Memory B cell (primary cell): ENCODE data around the gene IRF1.
A peak's percentile ranks its signal among the peaks of the same experiment; 100 is the strongest.

Experiments used
- ATAC-seq: fragments of 150-1000 bp; cut with Tn5 transposase; 2 replicates; pipeline ENCODE4 v1.10.0; 2021; ENCODE audit warnings: low read depth, mild to moderate bottlenecking, moderate library complexity
- DNase-seq, 2 donors: peaks; one replicate each; pipeline ENCODE4 v3.0.0; 2022; ENCODE audit warnings: low spot score in 2 of 2
- H3K27ac Mint-ChIP-seq: one replicate; pipeline ENCODE4 v1.8.0; 2022; ENCODE audit warnings: mild to moderate bottlenecking, moderate library complexity, mixed read lengths
- H3K27me3 Mint-ChIP-seq: one replicate; pipeline ENCODE4 v1.8.0; 2022; ENCODE audit warnings: mixed read lengths
- H3K36me3 Mint-ChIP-seq: one replicate; pipeline ENCODE4 v1.8.0; 2022; ENCODE audit warnings: mild to moderate bottlenecking, mixed read lengths
- H3K4me1 Mint-ChIP-seq: one replicate; pipeline ENCODE4 v1.8.0; 2022; ENCODE audit warnings: mixed read lengths
- H3K4me3 Mint-ChIP-seq: one replicate; pipeline ENCODE4 v1.8.0; 2022; ENCODE audit warnings: mild to moderate bottlenecking, moderate library complexity, mixed read lengths
- H3K9me3 Mint-ChIP-seq: one replicate; pipeline ENCODE4 v1.8.0; 2022; ENCODE audit warnings: mixed read lengths

Gene IRF1

DNA sequence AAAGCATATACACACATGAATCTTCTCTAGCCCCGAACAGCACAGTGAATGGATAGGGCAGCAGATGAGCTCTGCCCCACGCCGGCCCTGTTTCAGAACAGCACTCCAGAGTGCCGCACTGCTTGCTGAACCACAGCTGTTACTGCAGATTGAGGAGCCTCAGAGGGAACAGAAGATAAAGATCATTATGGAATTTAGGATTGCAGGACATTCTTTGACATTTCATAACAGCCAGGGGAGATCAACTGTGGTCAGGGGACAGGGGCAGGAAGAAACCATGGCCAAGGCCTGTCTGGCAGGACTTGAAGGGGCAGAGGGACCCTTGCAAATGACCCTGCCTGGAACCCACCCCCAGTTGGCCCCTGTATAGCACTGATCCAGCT is 20.6 kb downstream of the IRF1 start:
- DNase-seq (no peak), ATAC-seq (no peak)
- Mint-ChIP-seq H3K27me3 (no peaks in the 10 kb centered on the region), H3K4me1 (peaks cover 75% of the 10 kb centered on the region), H3K27ac (peak overlapping the region; percentile 90), H3K4me3 (no peak overlapping the region), H3K9me3 (no peaks in the 10 kb centered on the region), H3K36me3 (peaks cover 4% of the 10 kb centered on the region)

DNA sequence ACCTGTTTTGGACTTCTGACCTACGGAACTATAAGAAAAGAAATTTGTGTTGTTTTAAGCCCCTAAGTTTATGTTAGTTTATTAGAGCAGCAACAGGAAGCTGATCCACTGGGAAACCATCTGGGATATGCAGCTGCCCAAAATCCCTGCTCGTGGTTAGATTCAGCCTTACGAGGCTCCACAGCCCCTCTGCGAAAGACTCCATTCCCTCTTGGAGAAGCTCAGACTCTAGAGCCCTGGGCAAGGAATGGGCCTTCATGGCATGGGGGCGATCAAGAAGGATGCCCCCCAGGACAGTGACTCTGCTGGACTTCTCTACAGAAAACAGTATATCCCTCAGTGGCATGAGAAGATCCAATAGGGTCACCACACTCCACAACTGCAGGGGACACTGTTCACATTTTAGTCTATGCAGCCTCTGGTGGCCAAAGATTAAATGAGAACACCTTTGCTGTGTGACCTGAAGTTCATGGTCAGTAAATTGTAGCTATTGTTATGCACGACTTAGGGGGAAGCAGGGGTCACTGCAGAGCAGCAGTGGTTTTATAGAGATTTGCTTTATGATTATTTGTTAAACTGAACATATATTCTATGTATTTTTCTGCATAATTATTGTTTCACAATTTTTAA is 21.1 kb downstream of the IRF1 start:
- no peaks in the 10 kb centered on the region for H3K9me3 Mint-ChIP-seq
- H3K27me3 Mint-ChIP-seq = no peaks in the 10 kb centered on the region
- no peak for ATAC-seq
- H3K4me3 Mint-ChIP-seq = no peak overlapping the region
- peak overlapping the region; percentile 33 for H3K27ac Mint-ChIP-seq
- DNase-seq = no peak
- H3K36me3 Mint-ChIP-seq = peaks cover 4% of the 10 kb centered on the region
- H3K4me1 Mint-ChIP-seq = peaks cover 74% of the 10 kb centered on the region

DNA sequence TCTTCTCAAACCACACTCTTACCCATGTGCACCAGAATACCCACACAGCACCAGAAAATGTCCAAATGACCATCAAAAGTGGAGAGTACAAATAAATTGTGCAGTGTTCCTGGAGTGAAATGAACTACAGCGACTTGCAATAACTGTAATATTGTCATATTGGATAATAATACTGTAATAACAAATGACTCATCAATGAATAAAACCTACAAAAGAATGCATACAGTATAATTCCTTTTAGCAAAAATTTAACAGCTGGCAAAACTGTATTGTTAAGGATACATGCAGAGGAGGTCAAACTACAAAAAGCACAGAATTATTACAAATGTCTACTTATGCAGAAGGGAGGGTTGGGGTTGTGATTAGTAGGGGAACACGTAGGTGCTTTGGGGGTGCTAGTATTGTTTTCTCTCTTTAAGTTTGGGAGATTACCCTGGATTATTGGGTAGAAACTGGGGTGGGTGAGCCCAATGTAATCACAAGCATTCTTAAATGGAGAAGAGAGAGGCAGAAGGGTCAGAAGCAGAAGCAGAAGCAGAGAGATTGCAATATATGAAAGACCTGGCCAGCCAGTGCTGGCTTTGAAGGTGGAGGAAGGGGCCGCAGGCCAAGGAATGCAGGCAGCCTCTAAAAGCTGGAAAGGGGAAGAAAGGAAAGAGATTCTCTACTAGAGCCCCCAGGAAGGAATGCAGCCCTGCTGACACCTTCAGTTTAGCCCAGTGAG is 21.8 kb downstream of the IRF1 start:
- ATAC-seq (no peak), DNase-seq (no peak)
- Mint-ChIP-seq H3K36me3 (peaks cover 4% of the 10 kb centered on the region), H3K27me3 (no peaks in the 10 kb centered on the region), H3K4me1 (peaks cover 76% of the 10 kb centered on the region), H3K4me3 (no peak overlapping the region), H3K27ac (peak overlapping the region; percentile 33), H3K9me3 (no peaks in the 10 kb centered on the region)

DNA sequence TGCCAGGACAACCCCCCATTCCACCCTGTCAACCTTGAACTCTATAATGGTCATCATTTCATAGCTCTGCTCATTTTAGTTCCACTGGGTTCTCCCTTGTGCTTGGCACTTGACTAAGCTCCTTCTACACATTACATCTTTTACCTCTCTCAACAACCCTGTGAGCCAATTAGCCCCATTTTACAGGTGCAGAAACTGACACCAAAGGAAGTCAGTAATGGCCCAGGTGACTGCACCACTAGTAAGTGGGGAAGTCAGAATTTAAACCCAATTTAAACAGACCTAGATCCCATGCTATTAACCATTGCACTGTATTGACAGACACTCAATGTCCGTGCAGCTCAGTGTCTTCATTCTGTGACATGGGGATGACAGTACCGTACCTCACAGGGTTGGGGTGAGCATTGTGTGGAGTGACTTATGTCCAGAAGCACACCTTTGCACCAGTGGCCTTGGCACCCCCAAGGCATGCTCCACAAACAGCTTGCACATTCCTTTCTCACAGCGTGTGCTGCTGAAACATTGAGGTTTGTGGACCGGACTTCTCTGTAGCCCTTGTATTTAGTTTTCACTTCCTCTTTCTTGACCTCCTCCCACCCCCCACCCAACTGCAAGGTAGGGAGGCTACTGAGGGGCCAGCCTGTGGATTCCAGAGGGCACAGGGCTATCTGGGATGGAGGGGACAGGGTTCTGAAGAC is 23.1 kb downstream of the IRF1 start:
- no peak for DNase-seq
- H3K4me1 Mint-ChIP-seq = peaks cover 79% of the 10 kb centered on the region
- H3K27ac Mint-ChIP-seq = peak overlapping the region; percentile 77
- H3K9me3 Mint-ChIP-seq = no peaks in the 10 kb centered on the region
- H3K4me3 Mint-ChIP-seq = peak overlapping the region; percentile 42
- no peaks in the 10 kb centered on the region for H3K27me3 Mint-ChIP-seq
- ATAC-seq = peak; percentile 28
- peaks cover 4% of the 10 kb centered on the region for H3K36me3 Mint-ChIP-seq

DNA sequence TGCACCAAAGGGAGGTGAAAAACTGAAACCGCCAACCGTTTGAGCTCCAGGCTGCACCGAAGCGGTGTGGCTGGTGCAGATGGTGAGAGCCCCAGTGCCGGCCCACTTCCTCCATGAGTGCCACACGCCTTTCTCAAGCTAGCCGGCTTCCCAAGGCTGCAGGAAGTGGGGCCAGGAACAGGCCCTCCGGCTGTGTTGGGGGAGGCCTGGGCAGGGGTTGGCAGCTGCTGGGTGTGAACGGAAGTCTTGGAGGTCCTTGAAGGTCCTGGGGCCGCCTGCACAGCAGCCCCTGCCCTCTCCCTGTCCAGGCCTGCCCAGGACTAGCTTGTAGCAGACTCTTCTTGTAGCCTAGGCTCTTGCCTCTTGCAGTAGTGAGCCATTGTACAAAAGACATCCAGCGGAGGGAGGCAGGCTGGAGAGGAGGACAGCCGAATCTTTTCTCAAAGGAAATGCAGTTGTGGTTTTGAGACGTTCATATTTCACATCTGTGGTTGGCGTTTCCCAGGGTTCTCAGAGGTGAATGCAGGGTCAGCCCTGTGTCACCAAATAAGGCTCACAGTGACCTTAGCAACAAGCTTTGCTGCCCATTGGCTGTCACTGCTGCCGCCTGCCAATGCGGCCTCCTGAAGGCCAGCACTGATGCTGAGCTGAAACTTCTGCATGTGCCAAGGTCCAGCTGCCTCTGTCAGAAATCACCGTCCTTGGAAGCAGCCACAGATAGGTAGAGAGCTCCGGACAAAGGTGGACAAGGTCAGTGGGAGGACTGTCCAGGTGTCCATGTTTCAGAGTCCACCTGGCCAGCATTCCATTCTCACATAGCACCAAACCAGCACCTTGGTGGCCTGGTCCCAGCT is 23.9 kb downstream of the IRF1 start:
- peak in 1 of 2 donors; percentile 36 for DNase-seq
- H3K27ac Mint-ChIP-seq = peak overlapping the region; percentile 77
- no peaks in the 10 kb centered on the region for H3K27me3 Mint-ChIP-seq
- peak overlapping the region; percentile 77 for H3K4me3 Mint-ChIP-seq
- H3K9me3 Mint-ChIP-seq = no peaks in the 10 kb centered on the region
- peak; percentile 67 for ATAC-seq
- peaks cover 77% of the 10 kb centered on the region for H3K4me1 Mint-ChIP-seq
- peaks cover 7% of the 10 kb centered on the region for H3K36me3 Mint-ChIP-seq

DNA sequence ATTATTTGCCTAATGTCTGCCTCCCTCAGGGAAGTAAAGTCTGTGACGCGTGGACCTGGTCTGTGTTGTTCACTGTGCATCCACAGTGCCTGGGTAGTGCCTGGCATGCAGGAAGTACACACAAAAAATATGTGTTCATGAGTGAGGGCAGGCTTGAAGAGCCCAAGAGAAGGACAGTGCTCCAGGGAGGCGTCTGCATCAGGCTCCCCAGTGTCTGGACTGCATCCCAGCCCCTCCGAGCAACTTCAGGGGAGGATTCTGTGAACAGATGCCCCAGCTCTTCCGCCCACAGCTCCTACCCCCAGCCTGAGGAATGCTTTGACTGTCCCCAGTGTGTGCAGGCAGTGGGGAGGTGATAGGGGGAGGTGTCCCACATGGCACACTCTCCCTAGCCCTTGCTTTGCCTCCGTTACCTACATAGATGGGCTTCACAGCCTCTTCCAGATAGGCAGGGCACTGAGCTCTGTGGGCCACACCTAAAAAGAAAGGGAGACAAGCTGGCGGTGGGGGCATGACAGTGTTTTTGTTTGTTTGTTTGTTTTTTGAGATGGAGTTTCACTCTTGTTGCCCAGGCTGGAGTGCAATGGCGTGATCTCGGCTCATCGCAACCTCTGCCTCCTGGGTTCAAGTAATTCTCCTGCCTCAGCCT is 25.4 kb downstream of the IRF1 start:
- no peak for DNase-seq
- H3K4me3 Mint-ChIP-seq = peak overlapping the region; percentile 73
- no peak for ATAC-seq
- H3K27me3 Mint-ChIP-seq = no peaks in the 10 kb centered on the region
- H3K36me3 Mint-ChIP-seq = peaks cover 14% of the 10 kb centered on the region
- peak overlapping the region; percentile 89 for H3K27ac Mint-ChIP-seq
- H3K9me3 Mint-ChIP-seq = no peaks in the 10 kb centered on the region
- peaks cover 77% of the 10 kb centered on the region for H3K4me1 Mint-ChIP-seq

DNA sequence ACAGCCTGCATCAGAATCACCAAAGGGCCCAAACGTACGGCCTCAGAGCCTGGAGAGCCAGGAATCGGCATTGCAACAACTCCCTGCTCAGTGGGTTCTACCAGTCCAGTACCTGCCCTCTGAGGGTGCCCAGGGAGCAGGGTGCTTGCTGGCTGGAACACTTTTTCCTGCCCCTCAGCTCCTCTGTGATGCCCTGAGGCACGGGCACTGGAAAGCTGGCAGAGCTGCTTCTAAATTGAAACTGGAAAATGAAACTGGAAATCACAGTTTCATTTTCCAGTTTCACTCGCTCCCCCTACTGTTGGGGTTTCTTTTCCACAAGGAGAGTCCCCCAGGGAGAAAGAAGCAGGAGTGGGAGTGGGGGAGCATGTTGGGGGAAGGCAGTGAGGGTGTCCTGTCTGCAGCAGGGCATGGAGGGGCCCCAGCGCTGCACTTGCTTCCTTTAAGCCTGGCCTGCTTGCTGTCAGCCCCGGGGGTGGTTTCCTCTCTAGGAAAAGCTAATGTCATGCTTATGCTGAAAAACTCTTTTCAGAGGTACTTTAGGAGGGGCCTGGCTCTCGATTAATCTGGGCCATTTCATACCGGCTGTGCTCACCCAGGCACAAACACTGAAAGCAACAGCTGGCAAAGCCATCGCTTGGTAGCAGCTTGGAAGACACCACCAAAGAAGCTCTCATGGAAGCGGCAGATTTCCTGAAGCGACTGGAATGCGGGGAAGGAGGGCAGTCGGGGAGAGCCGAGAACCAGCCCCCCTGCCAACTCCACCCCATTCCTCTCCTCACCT is 26.2 kb downstream of the IRF1 start:
- peaks cover 79% of the 10 kb centered on the region for H3K4me1 Mint-ChIP-seq
- no peaks in the 10 kb centered on the region for H3K27me3 Mint-ChIP-seq
- peaks cover 10% of the 10 kb centered on the region for H3K36me3 Mint-ChIP-seq
- ATAC-seq = peak; percentile 11
- H3K4me3 Mint-ChIP-seq = peak overlapping the region; percentile 73
- peak overlapping the region; percentile 89 for H3K27ac Mint-ChIP-seq
- no peak for DNase-seq
- H3K9me3 Mint-ChIP-seq = no peaks in the 10 kb centered on the region

DNA sequence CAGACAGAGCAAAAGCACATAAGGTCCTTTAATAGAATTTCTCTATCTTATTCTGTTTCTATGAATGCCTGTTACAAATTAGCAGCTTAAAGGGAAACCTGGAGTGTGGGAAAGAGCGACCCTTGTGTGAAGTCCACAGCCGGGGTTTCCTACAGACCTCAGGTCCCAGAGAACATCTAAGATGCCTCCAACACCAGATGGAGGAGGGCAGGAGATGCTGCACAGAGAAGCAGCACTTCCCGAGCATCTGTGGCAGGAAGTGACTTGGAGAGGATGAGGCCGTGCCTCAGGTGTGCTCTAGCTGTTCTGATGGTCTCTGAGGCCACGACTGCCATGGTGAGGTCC is 26.8 kb downstream of the IRF1 start:
- Mint-ChIP-seq H3K9me3 (no peaks in the 10 kb centered on the region), H3K4me3 (peak overlapping the region; percentile 73), H3K36me3 (peaks cover 10% of the 10 kb centered on the region), H3K27ac (peak overlapping the region; percentile 89), H3K27me3 (no peaks in the 10 kb centered on the region), H3K4me1 (peaks cover 77% of the 10 kb centered on the region)
- no peak for ATAC-seq
- no peak for DNase-seq

DNA sequence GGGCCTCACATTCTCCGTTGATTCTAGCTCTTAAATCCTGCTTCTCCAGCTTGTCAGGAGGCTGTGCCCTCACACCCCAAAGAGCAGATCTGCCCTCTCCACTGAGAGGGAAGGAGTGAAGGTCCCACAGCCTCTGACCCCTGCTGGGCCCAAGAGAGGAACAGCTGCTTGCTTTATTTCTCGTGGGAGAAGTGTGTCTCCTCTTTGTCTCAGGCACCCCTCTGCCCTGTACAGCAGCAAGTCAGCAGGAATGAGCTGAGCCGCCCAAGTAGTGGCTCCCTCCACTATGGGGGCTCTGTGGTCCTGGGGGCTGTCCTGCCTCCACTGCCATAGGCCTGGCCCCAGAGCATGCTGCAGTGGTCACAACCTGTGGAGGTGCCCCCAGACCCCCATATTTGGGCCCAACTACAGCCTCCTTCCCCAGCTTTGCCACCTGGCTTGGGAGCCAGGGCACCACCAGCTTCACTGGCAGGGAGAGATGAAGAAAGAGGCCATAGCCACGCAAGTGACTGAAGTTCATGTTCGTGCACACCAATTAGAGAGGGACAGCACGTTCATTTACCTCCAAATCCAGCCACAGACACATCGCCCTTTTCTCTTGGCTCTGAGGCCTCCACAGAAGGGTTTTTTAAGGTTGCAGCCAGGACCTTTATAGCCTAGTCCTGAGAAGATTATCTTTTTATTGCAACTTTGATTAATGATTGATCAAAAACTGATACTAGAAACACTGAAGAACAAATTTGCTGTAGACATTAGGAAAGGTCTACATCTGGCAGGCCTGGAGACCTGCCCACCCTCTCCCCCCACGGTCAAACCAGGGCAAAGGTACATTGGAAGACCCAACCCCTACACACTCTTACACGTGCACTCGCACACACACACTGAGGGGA is 27.5 kb downstream of the IRF1 start:
- no peak overlapping the region for H3K27ac Mint-ChIP-seq
- H3K4me3 Mint-ChIP-seq = peak overlapping the region; percentile 73

DNA sequence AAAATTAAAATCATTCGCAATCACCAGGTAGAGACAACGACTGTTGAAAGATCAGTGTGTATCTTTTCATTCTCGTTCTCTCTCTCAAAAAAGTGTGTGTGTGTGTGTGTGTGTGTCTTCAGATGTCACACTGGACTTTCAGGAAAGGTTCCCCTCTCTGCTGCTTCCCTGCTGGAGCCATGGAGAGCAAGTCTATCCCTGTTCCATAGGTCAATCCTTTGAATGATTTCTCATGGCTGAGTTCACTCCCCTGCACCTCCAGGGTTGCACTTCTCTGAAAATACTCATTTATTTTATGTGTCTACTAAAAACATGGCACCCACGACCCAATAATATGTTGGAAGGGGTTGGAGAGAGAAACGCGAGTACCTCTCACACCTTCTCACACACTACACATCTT is 28.2 kb downstream of the IRF1 start:
- Mint-ChIP-seq H3K36me3 (peaks cover 10% of the 10 kb centered on the region), H3K27ac (no peak overlapping the region)

More for the DNA sequence above, 27.5 kb downstream of the IRF1 start:
- Mint-ChIP-seq H3K9me3 (no peaks in the 10 kb centered on the region), H3K4me1 (peaks cover 78% of the 10 kb centered on the region), H3K36me3 (peaks cover 10% of the 10 kb centered on the region), H3K27me3 (no peaks in the 10 kb centered on the region)
- DNase-seq (no peak), ATAC-seq (no peak)

DNA sequence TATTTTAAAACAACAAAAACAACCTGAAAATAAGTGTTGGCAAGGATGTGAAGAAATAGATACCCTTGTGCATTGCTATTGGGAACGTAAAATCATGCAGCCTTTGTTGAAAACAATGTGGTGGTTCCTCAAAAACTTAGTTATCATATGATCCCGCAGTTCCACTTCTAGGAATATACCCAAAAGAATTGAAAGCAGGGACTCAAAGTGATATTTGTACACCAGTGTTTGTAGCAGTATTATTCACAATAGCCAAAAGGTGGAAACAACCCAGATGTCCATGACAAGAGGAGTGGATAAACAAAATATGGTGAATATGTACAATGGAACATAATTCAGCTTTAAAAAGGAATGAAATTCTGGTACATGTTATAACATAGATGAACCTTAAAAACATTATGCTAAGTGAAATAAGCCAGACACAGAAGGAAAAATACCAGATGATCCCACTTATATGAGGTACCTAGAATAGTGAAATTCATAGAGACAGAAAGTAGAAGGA is 29.0 kb downstream of the IRF1 start:
- ATAC-seq (no peak), DNase-seq (no peak)
- peaks cover 10% of the 10 kb centered on the region for H3K36me3 Mint-ChIP-seq
- H3K4me3 Mint-ChIP-seq = peak overlapping the region; percentile 16
- H3K4me1 Mint-ChIP-seq = peaks cover 75% of the 10 kb centered on the region
- no peaks in the 10 kb centered on the region for H3K9me3 Mint-ChIP-seq
- H3K27me3 Mint-ChIP-seq = no peaks in the 10 kb centered on the region
- H3K27ac Mint-ChIP-seq = no peak overlapping the region

More for the DNA sequence above, 28.2 kb downstream of the IRF1 start:
- DNase-seq (no peak), ATAC-seq (no peak)
- peaks cover 77% of the 10 kb centered on the region for H3K4me1 Mint-ChIP-seq
- no peaks in the 10 kb centered on the region for H3K27me3 Mint-ChIP-seq
- no peak overlapping the region for H3K4me3 Mint-ChIP-seq
- no peaks in the 10 kb centered on the region for H3K9me3 Mint-ChIP-seq
